Ectodermal cell (in vitro differentiated cells): ENCODE measurements around the gene THAP12.

Source experiments
- H3K27ac ChIP-seq: 2 replicates; pipeline ENCODE4 v1.7.0; 2013; ENCODE audit warnings: mild to moderate bottlenecking, low read depth, low read length; ENCODE audit not compliant: insufficient read depth, poor library complexity, severe bottlenecking
- H3K27me3 ChIP-seq: 2 replicates; pipeline ENCODE4 v1.7.0; 2013; ENCODE audit warnings: mild to moderate bottlenecking, low read length; ENCODE audit not compliant: insufficient read depth, control insufficient read depth, poor library complexity, severe bottlenecking
- H3K36me3 ChIP-seq: one replicate; pipeline ENCODE4 v1.7.0; 2013; ENCODE audit warnings: low read length; ENCODE audit not compliant: control insufficient read depth, insufficient read depth
- H3K4me1 ChIP-seq: one replicate; pipeline ENCODE4 v1.7.0; 2013; ENCODE audit warnings: low read length; ENCODE audit not compliant: control insufficient read depth, insufficient read depth
- H3K4me3 ChIP-seq: 2 replicates; pipeline ENCODE4 v1.7.0; 2013; ENCODE audit warnings: low read depth, low read length, control low read depth; ENCODE audit not compliant: insufficient read depth
- H3K9me3 ChIP-seq: 2 replicates; pipeline ENCODE4 v1.7.0; 2013; ENCODE audit warnings: mild to moderate bottlenecking, low read length, moderate library complexity; ENCODE audit not compliant: control insufficient read depth
- WGBS, 2 experiments: methylation state at CpG; one replicate each; pipeline ENCODE4 v1.1.7; 2013; ENCODE audit warnings: missing lambda C conversion rate in 2 of 2; 5-methylcytosine and 5-hydroxymethylcytosine counted together

Gene THAP12

GRCh38 chr11:76310832-76311595 lies 69.9 kb downstream of the THAP12 start:
- H3K4me3 ChIP-seq: no peak overlapping the region
- H3K9me3 ChIP-seq: no peaks in the 10 kb centered on the region
- H3K36me3 ChIP-seq: no peaks in the 10 kb centered on the region
- 86 to 88% methylated on average over 13 of the region's 13 CpGs for WGBS, 2 experiments
- peaks cover 3% of the 10 kb centered on the region for H3K27me3 ChIP-seq
- H3K4me1 ChIP-seq: peaks cover 10% of the 10 kb centered on the region
- no peak overlapping the region for H3K27ac ChIP-seq

- Histone ChIP-seq H3K9me3 (no peaks in the 10 kb centered on the region), H3K4me3 (no peak overlapping the region), H3K27me3 (no peaks in the 10 kb centered on the region), H3K4me1 (no peaks in the 10 kb centered on the region), H3K27ac (no peak overlapping the region), H3K36me3 (no peaks in the 10 kb centered on the region)
- WGBS, 2 experiments: 56 to 58% methylated on average over 6 of the region's 6 CpGs
Observed at GRCh38 chr11:76307978-76308747, 72.8 kb downstream of the THAP12 start.

GRCh38 chr11:76307396-76307795 lies 73.5 kb downstream of the THAP12 start:
- Histone ChIP-seq H3K4me3 (no peak overlapping the region), H3K36me3 (no peaks in the 10 kb centered on the region), H3K4me1 (no peaks in the 10 kb centered on the region), H3K9me3 (no peaks in the 10 kb centered on the region), H3K27me3 (no peaks in the 10 kb centered on the region), H3K27ac (no peak overlapping the region)
- WGBS, 2 experiments: 87 to 90% methylated on average over 8 to 9 of the region's 9 CpGs

GRCh38 chr11:76303399-76303798 lies 77.5 kb downstream of the THAP12 start:
- H3K4me1 ChIP-seq: no peaks in the 10 kb centered on the region
- no peaks in the 10 kb centered on the region for H3K36me3 ChIP-seq
- no peaks in the 10 kb centered on the region for H3K27me3 ChIP-seq
- no peak overlapping the region for H3K27ac ChIP-seq
- WGBS, 2 experiments: 88 to 91% methylated on average over 3 of the region's 3 CpGs
- H3K9me3 ChIP-seq: no peaks in the 10 kb centered on the region
- no peak overlapping the region for H3K4me3 ChIP-seq

GRCh38 chr11:76302996-76303395 lies 77.9 kb downstream of the THAP12 start:
- 90% methylated on average over 3 of the region's 3 CpGs for WGBS, 2 experiments
- H3K9me3 ChIP-seq: no peaks in the 10 kb centered on the region
- no peaks in the 10 kb centered on the region for H3K27me3 ChIP-seq
- H3K4me3 ChIP-seq: no peak overlapping the region
- no peak overlapping the region for H3K27ac ChIP-seq
- H3K4me1 ChIP-seq: no peaks in the 10 kb centered on the region
- no peaks in the 10 kb centered on the region for H3K36me3 ChIP-seq
